ENCODE results near the gene SIRPB2. TPM values are rescaled to one million over a fixed set of nuclear protein-coding genes. Genes with fewer than 3 reads are reported as not detected.

Gene SIRPB2
- total and polyA plus RNA-seq, 9 donors: 0.88 to 3.8 (median 1.4) TPM

DNA sequence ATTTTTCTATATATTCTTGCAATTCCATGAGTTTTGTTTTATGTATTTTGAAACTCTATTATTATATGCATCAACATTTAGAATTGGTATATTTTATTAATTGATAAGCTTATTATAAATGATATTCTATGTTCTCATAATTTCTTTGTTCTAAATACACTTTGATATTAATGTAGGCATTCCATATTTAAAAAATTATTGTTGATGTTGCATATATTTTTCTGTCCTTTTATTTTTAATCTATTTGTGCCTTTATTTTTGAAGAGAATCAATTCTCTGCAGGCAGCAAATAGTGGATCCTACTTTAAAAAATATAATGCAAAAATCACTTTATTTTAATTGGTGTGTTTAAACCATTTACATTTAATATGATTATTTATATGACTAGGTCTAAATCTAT is 36.7 kb upstream of the SIRPB2 start:
- no peak overlapping the region for H3K27ac ChIP-seq
- H3K4me3 ChIP-seq: no peak overlapping the region
- no peaks in the 10 kb centered on the region for H3K27me3 ChIP-seq
- H3K9me3 ChIP-seq: no peaks in the 10 kb centered on the region
- TF ChIP-seq POLR2A (IDR thresholded peaks at IDR 0.05) (no peak), EP300 (IDR thresholded peaks at IDR 0.05) (no peak)
- TF ChIP-seq, protein P1, sequence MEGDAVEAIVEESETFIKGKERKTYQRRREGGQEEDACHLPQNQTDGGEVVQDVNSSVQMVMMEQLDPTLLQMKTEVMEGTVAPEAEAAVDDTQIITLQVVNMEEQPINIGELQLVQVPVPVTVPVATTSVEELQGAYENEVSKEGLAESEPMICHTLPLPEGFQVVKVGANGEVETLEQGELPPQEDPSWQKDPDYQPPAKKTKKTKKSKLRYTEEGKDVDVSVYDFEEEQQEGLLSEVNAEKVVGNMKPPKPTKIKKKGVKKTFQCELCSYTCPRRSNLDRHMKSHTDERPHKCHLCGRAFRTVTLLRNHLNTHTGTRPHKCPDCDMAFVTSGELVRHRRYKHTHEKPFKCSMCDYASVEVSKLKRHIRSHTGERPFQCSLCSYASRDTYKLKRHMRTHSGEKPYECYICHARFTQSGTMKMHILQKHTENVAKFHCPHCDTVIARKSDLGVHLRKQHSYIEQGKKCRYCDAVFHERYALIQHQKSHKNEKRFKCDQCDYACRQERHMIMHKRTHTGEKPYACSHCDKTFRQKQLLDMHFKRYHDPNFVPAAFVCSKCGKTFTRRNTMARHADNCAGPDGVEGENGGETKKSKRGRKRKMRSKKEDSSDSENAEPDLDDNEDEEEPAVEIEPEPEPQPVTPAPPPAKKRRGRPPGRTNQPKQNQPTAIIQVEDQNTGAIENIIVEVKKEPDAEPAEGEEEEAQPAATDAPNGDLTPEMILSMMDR (IDR thresholded peaks at IDR 0.05): no peak
- H3K36me3 ChIP-seq: no peaks in the 10 kb centered on the region
- H3K4me1 ChIP-seq (ENCODE audit: insufficient read depth): no peaks in the 10 kb centered on the region
- DNase-seq: no peak
- intact Hi-C loops (cut with DNase I): no loop called here

DNA sequence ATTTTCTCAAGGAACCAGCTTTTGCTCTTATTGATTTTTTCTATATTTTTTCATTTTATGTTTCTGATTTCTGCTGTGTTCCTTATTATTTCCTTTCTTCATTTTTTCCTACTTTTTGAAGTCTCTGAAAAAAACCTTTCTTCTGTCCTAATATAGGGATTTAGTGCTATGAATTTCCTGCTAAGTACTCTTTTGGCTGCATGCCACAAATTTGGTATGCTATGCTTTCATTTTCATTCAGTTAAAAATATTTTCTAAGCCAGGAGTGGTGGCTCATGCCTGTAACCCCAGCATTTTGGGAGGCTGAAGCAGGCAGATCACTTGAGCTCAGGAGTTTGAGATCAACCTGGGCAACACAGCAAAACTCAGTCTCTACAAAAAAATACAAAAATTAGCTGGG is 35.7 kb upstream of the SIRPB2 start:
- Histone ChIP-seq H3K9me3 (no peaks in the 10 kb centered on the region), H3K4me1 (ENCODE audit: insufficient read depth) (no peaks in the 10 kb centered on the region), H3K36me3 (no peaks in the 10 kb centered on the region), H3K27ac (no peak overlapping the region), H3K27me3 (no peaks in the 10 kb centered on the region), H3K4me3 (no peak overlapping the region)
- DNase-seq: no peak
- intact Hi-C loops (cut with DNase I): no loop called here
- no peak for TF ChIP-seq POLR2A (IDR thresholded peaks at IDR 0.05)
- TF ChIP-seq EP300 (IDR thresholded peaks at IDR 0.05): no peak
- TF ChIP-seq, protein P1 (IDR thresholded peaks at IDR 0.05): no peak

DNA sequence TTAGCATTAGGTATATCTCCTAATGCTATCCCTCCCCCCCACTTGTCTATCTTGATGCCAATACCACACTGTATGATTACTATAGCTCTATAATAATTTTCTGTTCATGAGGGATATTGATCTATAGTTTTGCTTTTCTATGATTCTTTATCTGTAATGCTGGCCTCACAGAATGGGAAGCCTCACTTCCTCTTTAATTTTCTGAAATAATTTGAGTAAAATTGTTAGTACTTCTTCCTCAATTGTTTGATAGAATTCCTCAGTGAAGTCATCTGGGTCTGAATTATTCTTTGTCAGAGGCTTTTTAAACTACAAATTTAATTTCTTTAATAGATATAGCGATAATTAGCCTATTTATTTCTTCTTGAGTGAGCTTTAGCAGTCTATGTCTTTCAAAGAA is 35.1 kb upstream of the SIRPB2 start:
- TF ChIP-seq EP300 (IDR thresholded peaks at IDR 0.05): no peak
- no peak for TF ChIP-seq POLR2A (IDR thresholded peaks at IDR 0.05)
- intact Hi-C loops (cut with DNase I): no loop called here
- Histone ChIP-seq H3K4me3 (no peak overlapping the region), H3K36me3 (no peaks in the 10 kb centered on the region), H3K27me3 (no peaks in the 10 kb centered on the region), H3K4me1 (ENCODE audit: insufficient read depth) (no peaks in the 10 kb centered on the region), H3K9me3 (no peaks in the 10 kb centered on the region), H3K27ac (no peak overlapping the region)
- DNase-seq: no peak
- WGBS, 3 donors: 67 to 74% (median 70%) methylated on average over 1 of the region's 1 CpG

DNA sequence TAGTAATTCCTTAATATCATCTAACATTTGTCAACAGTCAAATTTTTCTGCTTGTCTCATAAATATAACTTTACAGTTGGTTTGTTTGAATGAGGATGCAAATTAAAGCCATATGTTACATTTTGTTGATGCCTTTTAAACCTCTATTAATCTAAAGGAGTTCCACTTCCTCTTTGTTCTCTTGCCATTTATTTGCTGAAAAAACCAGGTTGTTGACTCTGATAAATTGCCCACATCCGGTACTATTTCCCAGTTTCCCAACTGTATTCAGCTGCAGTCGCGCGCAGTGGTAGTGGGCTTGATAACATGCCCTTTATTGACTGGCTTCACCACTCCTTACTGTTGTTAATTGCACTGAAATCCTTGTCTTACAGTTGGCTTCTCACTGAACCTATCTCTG is 32.8 kb upstream of the SIRPB2 start:
- 32 to 41% (median 34%) methylated on average over 4 of the region's 4 CpGs for WGBS, 3 donors
- Histone ChIP-seq H3K4me3 (no peak overlapping the region), H3K4me1 (ENCODE audit: insufficient read depth) (no peaks in the 10 kb centered on the region), H3K27ac (no peak overlapping the region), H3K36me3 (no peaks in the 10 kb centered on the region), H3K27me3 (no peaks in the 10 kb centered on the region), H3K9me3 (no peaks in the 10 kb centered on the region)
- intact Hi-C loops (cut with DNase I): no loop called here
- no peak for TF ChIP-seq EP300 (IDR thresholded peaks at IDR 0.05)
- no peak for TF ChIP-seq POLR2A (IDR thresholded peaks at IDR 0.05)
- TF ChIP-seq, protein P1 (IDR thresholded peaks at IDR 0.05): no peak
- no peak for DNase-seq

DNA sequence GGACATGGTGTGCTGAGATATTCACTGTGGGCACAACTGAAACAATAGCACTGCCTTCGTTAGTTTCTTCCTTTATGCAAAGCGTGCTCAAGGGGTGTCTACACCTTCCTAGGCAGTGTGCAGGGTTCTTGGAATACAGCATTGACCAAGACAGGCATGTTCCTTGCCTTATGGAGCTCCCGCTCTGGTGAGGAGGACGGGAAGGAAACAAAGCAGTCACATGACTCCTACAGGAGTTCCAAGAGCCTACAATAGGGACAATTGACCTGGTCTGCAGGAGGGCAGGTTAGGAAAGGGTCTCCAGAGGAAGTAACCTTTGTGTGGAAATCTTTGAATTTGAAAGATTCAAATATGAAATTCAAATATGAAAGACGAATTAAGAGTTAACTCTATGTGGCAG is 25.8 kb upstream of the SIRPB2 start:
- Histone ChIP-seq H3K36me3 (no peaks in the 10 kb centered on the region), H3K9me3 (no peaks in the 10 kb centered on the region), H3K27me3 (no peaks in the 10 kb centered on the region), H3K27ac (no peak overlapping the region), H3K4me3 (no peak overlapping the region), H3K4me1 (ENCODE audit: insufficient read depth) (no peaks in the 10 kb centered on the region)
- intact Hi-C loops (cut with DNase I): no loop called here
- 61 to 72% (median 62%) methylated on average over 5 of the region's 5 CpGs for WGBS, 3 donors
- no peak for DNase-seq
- no peak for TF ChIP-seq POLR2A (IDR thresholded peaks at IDR 0.05)
- TF ChIP-seq, protein P1 (IDR thresholded peaks at IDR 0.05): no peak
- TF ChIP-seq EP300 (IDR thresholded peaks at IDR 0.05): no peak
